DMS79 treated with DMSO at 0.1 percent for 48 hours (cell line): ENCODE measurements around the gene FLNA.
"Not testable (repeated sequence)": the region's sequence is repeated elsewhere in the genome, so short reads cannot be mapped to it uniquely, and the experiment has no call there.

Source experiments
- DNase-seq: peaks from one replicate; lab custom pipeline; 2025; lab: John Stamatoyannopoulos, UW

FLNA gene

DNA sequence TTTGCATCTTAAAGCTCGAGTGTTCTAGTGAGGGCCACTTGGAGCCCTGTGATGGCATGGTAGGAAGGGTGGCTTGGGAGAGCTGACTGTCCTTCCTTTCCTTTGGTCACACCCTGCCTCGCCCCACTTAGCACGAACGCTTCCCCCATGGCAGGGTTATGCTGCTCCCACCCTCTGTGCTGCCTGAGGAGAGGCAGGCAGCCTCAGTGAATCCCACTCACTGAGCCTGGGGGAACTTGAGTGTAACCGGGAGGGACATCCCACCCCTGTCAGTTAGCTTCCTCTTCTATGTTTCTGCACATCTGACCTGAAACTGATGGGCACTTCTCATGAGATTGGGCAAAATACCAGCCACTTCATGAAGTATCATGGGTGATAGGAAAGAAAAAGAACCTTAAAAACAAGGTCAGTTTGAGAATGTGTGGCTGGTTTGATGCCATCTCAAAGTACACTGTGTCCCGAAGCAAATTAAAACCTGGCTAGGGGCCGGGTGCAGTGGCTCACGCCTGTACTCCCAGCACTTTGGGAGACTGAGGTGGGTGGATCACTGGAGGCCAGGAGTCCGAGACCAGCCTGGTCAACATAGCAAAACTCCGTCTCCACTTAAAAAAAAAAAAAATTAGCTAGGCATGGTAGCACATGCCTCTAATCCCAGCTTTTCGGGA lies 68.8 kb downstream of the FLNA start:
- no peak for DNase-seq

GRCh38 chrX:154304846-154305245 lies 69.6 kb downstream of the FLNA start:
- DNase-seq, result no peak

DNA sequence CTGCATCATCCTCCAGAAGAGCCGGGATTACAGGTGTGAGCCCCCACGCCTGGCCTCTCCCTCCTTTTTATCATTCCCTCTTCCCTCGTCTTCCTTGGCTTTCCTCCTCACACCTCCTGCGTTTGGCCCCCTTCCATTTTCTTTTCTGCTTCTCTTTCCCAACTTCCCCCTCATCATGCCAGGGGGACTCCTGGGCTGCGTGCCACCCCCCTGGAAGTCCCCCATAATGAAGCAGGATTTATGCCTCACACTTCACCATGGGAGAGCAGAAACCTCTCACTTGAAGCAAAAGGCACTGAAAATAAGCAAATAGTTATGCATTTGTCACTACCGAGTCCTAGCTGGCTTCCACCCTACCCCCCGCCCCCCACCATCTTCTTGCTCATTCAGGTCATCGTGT lies 71.0 kb downstream of the FLNA start:
- no peak for DNase-seq

GRCh38 chrX:154302998-154303397 lies 71.4 kb downstream of the FLNA start:
- DNase-seq, result not testable (repeated sequence)

DNA sequence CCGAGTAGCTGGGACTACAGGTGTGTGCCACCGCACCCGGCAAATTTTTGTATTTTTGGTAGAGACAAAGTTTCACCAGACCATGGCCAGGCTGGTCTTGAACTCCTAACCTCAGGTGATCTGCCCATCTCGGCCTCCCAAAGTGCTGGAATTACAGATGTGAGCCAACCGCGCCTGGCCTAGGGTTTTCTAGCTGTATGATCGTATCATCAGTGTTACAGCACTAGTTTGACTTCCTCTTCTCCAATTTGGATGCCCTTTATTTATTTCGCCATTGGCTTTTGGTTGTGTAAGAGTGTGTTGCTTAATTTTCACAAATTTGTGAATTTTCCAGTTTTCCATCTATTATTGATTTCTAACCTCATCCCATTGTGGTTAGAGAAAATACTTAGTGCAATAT lies 73.6 kb downstream of the FLNA start:
- DNase-seq, result no peak
